H1 (cell line): ENCODE data around the gene PDE2A. TPM values are rescaled to one million over a fixed set of nuclear protein-coding genes. Genes with fewer than 3 reads are reported as not detected.

Source experiments
- PHF8 ChIP-seq: fragments of 200-600 bp; sonication (generic); conservative IDR thresholded peaks from 2 replicates; pipeline ENCODE4 v1.7.1; 2012; ENCODE audit warnings: low read depth, mild to moderate bottlenecking, inconsistent platforms, low read length, moderate library complexity
- RNF2 ChIP-seq: fragments of 200-900, 300-1000 bp; sonication (generic); IDR thresholded peaks from 2 replicates; pipeline ENCODE4 v1.7.1; 2016; ENCODE audit warnings: borderline replicate concordance, low read depth, mild to moderate bottlenecking, antibody characterized with exemption, low read length; ENCODE audit not compliant: poor library complexity, severe bottlenecking; ENCODE audit errors: missing control alignments
- SIN3A ChIP-seq, 2 experiments: IDR thresholded peaks in 1 of 2; conservative IDR thresholded peaks in 1 of 2; 2 replicates each; pipeline ENCODE4 v1.6.1; 2011 to 2012; ENCODE audit warnings: low read length in 2 of 2, improper control_type of control experiment in 1 of 2, low read depth in 1 of 2, mild to moderate bottlenecking in 1 of 2
- SP2 ChIP-seq: IDR thresholded peaks from 2 replicates; pipeline ENCODE4 v1.6.1; 2012; ENCODE audit warnings: mild to moderate bottlenecking, low read length, inconsistent platforms
- TBP ChIP-seq: IDR thresholded peaks from 2 replicates; pipeline ENCODE4 v1.6.1; 2011; ENCODE audit warnings: low read depth, low read length, improper control_type of control experiment
- polyA plus RNA-seq, 7 experiments: library from polyadenylated mRNA; depleted of rRNA in 3 of 7; stranded (reverse) in 5 of 7; unstranded in 2 of 7; fragments of >200 nt in 5 of 7; fragments of 200-250 nt in 2 of 7; gene quantifications; 1 replicate in 5 of 7; 2 replicates in 1 of 7; 4 replicates in 1 of 7; pipeline versions ENCODE4 v1.2.1 to v1.2.3, GENCODE V29; 2011 to 2013; ENCODE audit warnings: missing spikeins in 2 of 7, mixed read lengths in 2 of 7
- total RNA-seq: library from RNA; stranded (reverse); fragmentation: NEBNext Ultra II Directional; extraction: Animal tissue kit (Norgen Biotek cat#: 25700); gene quantifications from 2 replicates; pipeline ENCODE4 v1.2.1, GENCODE V29; 2021

The PDE2A gene
- total and polyA plus RNA-seq, 2 of the 8 experiments (the other 6 are each of a cell fraction or from before 2014, with no cell fraction given), result 3.4 to 7.1 TPM

DNA sequence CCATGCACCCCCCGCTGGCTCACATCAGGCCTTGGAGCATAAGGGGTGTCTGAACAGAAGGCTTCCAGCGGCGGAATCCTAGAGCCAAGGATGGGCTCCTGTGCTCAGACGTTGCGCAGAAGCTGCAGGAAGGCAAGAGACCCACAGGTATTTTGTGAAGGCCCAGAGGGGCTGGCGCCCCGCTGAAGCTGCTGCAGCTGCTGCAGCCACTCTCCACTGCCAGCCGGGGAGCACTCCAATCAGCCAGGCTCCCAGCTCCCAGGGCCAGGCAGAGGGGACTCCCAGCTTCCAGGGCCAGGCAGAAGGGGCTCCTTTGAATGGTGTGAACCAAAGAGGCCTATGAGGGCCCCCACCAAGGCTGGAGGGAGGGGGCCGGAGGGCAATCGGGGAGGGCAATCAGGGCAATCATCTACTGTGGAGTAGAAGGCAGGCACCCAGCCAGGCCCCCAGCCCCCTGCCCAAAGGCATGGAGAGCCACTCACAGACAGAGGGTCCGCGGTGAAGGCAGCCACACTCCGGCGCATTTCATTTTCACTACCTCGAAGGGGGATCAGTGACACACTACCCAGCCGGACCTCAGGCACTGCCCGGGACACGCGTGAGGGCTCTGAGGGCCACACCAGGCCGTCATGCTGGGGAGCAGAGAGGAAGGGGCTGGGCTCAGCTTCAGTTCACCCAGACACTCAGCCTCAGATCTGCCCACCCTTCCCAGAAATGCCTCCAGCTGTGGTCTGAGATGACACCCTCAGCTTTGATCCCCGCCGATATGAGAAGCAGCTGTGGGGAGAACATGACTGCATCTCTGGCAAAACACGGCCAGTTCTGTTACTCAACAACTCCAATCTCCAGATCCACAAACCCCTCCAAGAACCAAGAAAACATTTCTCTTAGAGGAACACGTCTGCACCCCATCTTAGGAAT, 11.6 kb upstream of the PDE2A start (continued):
- TF ChIP-seq RNF2 (no peak), SIN3A (conservative IDR thresholded peaks at IDR 0.05 in 1 of 2, IDR thresholded peaks at IDR 0.05 in 1 of 2; ENCODE audit: low read depth in 1 of 2, low read length in 2 of 2) (no peak), SP2 (no peak), TBP (no peak), PHF8 (no peak)
